Urinary bladder (tissue), 4 donors: ENCODE measurements around the gene UBE2F. TPM values are rescaled to one million over a fixed set of nuclear protein-coding genes. Genes with fewer than 3 reads are reported as not detected.

Experiments used
- DNase-seq: peaks from one replicate; pipeline ENCODE4 v3.0.0-alpha.2; 2015; ENCODE audit errors: extremely low spot score
- H3K27ac ChIP-seq: one replicate; pipeline ENCODE4 v1.5.1; 2013; ENCODE audit warnings: low read depth, mild to moderate bottlenecking, moderate library complexity
- H3K36me3 ChIP-seq: one replicate; pipeline ENCODE4 v1.6.1; 2013; ENCODE audit warnings: mild to moderate bottlenecking, moderate library complexity; ENCODE audit not compliant: insufficient read depth
- H3K4me1 ChIP-seq: one replicate; pipeline ENCODE4 v1.6.1; 2013; ENCODE audit warnings: mild to moderate bottlenecking, moderate library complexity; ENCODE audit not compliant: insufficient read depth
- H3K4me3 ChIP-seq: one replicate; pipeline ENCODE4 v1.5.1; 2013; ENCODE audit warnings: low read depth, low read length
- WGBS: extraction: QIAGEN DNeasy Blood & Tissue Kit; methylation state at CpG from one replicate; pipeline ENCODE4 v1.1.7; 2013; 5-methylcytosine and 5-hydroxymethylcytosine counted together
- polyA plus RNA-seq: library from polyadenylated mRNA; stranded (reverse); fragments of 200-250 nt; gene quantifications from one replicate; pipeline ENCODE4 v1.2.3, GENCODE V29; 2013
- small RNA-seq: library from RNA; depleted of rRNA; stranded (forward); fragments of <200 nt; gene quantifications from one replicate; pipeline ENCODE3, GENCODE V24; 2014
- total RNA-seq: library from RNA; depleted of rRNA; stranded (reverse); fragments of >200 nt; gene quantifications from one replicate; pipeline ENCODE4 v1.2.3, GENCODE V29; 2014
- donor health status: healthy with polysubstance abuse.
- donor health status: healthy.

Gene UBE2F
- total and polyA plus RNA-seq, 2 donors = 25.9 to 38.3 TPM

DNA sequence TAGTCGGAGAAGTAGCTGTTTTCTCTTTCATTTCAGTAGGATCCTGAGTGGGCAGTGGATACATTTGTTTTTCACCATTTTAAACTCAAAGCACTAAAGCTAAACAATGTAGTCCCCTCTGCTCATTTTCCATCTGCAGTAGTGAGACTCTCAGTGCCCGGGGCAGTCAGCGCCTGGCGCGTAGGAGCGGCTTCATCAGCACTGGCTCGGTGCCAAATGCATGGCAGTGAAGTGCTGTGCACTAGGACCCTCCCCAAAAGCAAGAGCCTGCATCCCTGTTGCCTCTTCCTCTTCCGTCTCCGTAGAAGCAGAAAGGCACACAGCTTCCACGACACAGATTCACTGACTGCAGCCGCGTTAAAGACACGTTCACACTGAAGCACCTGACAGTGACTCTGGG lies 114.3 kb downstream of the UBE2F start:
- Histone ChIP-seq H3K27ac (no peak overlapping the region), H3K36me3 (no peaks in the 10 kb centered on the region), H3K4me3 (no peak overlapping the region), H3K4me1 (no peaks in the 10 kb centered on the region)
- WGBS = 93% methylated on average over 13 of the region's 13 CpGs
- no peak for DNase-seq

DNA sequence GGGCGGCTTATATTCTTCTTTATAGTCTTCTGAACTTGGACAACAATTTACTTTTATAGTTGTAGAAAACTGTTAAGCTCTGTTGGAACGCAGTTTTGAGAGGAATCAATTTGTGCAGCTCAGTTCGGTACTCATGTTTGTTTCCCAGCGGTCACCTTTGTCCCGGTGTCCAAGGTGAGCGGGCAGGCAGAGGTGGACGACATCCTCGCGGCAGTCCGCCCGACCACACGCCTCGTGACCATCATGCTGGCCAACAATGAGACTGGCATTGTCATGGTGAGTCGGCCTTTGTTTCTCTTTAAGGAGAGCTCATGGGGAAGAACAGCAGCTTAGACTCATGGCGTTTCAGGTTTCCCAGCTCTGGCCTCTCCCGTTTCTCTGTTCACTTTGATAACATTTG lies 114.7 kb downstream of the UBE2F start:
- H3K27ac ChIP-seq = no peak overlapping the region
- 96% methylated on average over 16 of the region's 16 CpGs for WGBS
- no peak overlapping the region for H3K4me3 ChIP-seq
- no peaks in the 10 kb centered on the region for H3K4me1 ChIP-seq
- no peak for DNase-seq
- H3K36me3 ChIP-seq = no peaks in the 10 kb centered on the region

DNA sequence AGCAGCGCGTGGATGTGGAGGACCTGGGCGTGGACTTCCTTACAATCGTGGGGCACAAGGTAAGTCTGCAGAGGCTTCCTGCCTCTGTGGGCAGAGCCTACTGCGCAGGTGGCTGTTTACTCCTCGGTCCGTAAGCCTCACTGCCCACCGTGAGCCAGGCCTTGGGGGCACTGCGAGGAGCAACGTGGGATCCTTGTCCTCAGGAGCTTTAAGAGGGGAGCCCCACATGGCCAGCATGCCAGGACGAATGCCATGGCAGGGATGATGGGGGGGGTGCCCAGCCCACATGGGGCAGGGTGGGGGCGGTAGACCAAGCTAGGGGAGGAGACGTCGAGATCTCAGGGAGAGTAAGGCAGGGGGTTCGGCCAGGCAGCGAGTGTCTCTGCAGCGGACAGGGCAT lies 115.3 kb downstream of the UBE2F start:
- 92% methylated on average over 17 of the region's 17 CpGs for WGBS
- Histone ChIP-seq H3K4me3 (no peak overlapping the region), H3K36me3 (no peaks in the 10 kb centered on the region), H3K27ac (no peak overlapping the region), H3K4me1 (no peaks in the 10 kb centered on the region)
- no peak for DNase-seq

GRCh38 chr2:238082827-238083226 lies 116.0 kb downstream of the UBE2F start:
- Histone ChIP-seq H3K4me1 (no peaks in the 10 kb centered on the region), H3K36me3 (no peaks in the 10 kb centered on the region), H3K27ac (no peak overlapping the region), H3K4me3 (no peak overlapping the region)
- 94% methylated on average over 7 of the region's 7 CpGs for WGBS
- no peak for DNase-seq

- Histone ChIP-seq H3K36me3 (no peaks in the 10 kb centered on the region), H3K27ac (no peak overlapping the region), H3K4me3 (no peak overlapping the region), H3K4me1 (no peaks in the 10 kb centered on the region)
- DNase-seq = no peak
- 98% methylated on average over 5 of the region's 5 CpGs for WGBS
These were observed 117.1 kb downstream of the UBE2F start for GRCh38 chr2:238083919-238084318.

DNA sequence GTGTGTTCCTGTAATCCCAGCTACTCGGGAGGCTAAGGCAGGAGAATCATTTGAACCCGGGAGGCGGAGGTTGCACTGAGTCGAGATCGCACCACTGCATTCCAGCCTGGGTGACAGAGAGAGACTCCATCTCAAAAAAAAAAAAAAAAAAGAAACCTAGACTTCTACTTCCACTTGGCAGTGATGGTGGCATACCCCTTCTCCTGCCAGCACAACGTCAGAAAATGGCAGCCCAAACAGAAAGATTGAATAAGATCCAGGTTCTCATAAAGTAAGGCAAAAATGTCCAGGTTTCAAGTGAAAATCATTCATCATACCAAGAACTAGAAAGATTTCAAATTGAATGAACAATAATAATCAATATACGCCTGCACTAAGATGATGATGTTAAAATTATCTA lies 117.9 kb downstream of the UBE2F start:
- H3K4me1 ChIP-seq = no peaks in the 10 kb centered on the region
- no peaks in the 10 kb centered on the region for H3K36me3 ChIP-seq
- 93% methylated on average over 7 of the region's 7 CpGs for WGBS
- no peak overlapping the region for H3K4me3 ChIP-seq
- no peak overlapping the region for H3K27ac ChIP-seq
- DNase-seq = no peak

- H3K4me1 ChIP-seq = no peaks in the 10 kb centered on the region
- no peaks in the 10 kb centered on the region for H3K36me3 ChIP-seq
- WGBS = 99% methylated on average over 3 of the region's 3 CpGs
- DNase-seq = no peak
- no peak overlapping the region for H3K4me3 ChIP-seq
- H3K27ac ChIP-seq = no peak overlapping the region
These were observed 119.1 kb downstream of the UBE2F start for GRCh38 chr2:238085899-238086298.

DNA sequence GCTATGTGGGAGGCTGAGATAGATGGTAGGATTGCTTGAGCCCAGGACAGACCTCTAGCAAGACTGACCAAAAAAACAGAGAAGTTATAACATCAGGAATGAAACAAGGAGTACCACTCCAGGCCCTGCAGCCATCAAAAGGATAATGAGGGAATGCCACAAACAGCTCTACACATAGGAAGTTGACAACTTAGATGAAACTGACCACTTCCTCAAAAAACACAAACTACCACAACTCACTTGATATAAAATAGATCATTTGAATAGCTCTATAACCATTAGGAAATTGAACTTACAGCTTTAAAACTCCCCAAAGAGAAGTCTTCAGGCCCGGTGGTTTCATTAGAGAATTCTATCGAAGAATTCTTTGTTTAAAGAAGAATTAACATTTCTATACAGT lies 120.4 kb downstream of the UBE2F start:
- Histone ChIP-seq H3K36me3 (no peaks in the 10 kb centered on the region), H3K27ac (no peak overlapping the region), H3K4me1 (no peaks in the 10 kb centered on the region), H3K4me3 (no peak overlapping the region)
- DNase-seq = no peak
- WGBS = 79% methylated on average over 2 of the region's 2 CpGs

DNA sequence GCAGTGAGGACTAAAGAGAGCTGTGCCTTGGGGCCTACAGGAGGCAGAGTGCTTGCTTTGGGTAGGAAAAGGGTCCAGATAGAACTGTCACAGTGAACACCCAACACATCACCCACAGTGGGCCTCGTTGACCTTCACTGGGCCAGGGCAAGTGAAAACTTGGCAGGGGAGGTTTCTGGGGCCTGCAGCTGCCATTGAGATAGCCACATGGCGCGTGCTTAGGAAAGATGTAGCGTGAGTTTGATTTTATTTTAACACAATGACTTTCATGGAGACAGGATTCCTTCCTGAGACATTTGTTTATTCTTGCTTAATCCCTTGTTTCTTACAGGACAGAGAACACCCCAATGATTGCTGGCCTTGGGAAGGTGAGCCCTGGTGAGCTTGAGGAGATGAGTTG lies 124.1 kb downstream of the UBE2F start:
- DNase-seq = no peak
- Histone ChIP-seq H3K36me3 (no peaks in the 10 kb centered on the region), H3K4me3 (no peak overlapping the region), H3K4me1 (no peaks in the 10 kb centered on the region), H3K27ac (no peak overlapping the region)
- 74% methylated on average over 4 of the region's 4 CpGs for WGBS

DNA sequence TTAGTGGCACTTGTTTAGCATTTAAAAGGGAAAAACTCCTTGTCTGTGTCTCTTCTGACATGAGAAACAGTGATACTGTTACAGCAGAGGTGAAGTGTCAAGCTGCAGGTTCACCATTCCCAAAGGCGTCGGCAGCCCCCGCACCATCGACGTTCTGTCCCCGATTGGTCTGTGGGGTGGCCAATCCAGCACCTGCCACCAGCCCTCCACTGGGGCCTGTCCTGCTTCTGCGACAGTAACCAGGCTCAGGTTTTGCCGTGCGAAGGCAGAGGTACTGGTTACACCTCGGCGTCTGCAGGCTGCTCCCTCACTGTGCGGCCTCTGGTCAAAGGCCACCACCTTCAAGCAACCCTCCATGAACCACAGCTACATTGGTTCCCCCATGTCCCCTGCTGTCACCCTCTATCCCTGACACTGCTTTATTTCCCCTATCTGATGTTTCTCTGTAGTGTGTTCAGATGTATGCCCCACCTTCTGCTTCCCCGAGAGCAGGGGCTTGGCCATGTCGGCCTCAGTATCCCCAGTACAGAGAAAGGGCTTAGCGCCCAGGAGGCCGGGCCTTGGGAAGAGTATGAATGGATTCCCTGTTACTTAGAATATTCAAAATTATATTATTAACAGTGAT lies 124.7 kb downstream of the UBE2F start:
- no peak overlapping the region for H3K4me3 ChIP-seq
- no peaks in the 10 kb centered on the region for H3K4me1 ChIP-seq
- WGBS = 92% methylated on average over 16 of the region's 16 CpGs
- no peaks in the 10 kb centered on the region for H3K36me3 ChIP-seq
- H3K27ac ChIP-seq = no peak overlapping the region
- DNase-seq = no peak

Small RNA genes within 50 kb of the gene (small RNA-seq; reads per million reads assigned to genes)
- not detected for gene RNU6-1333P

Other genes with a start within 250 kb of the UBE2F start
- 2.4 TPM for gene RBM44, start 168.2 kb upstream of the UBE2F start, total RNA-seq
- gene RBM44, start 168.2 kb upstream of the UBE2F start, polyA plus RNA-seq = 0.34 TPM
- 13.2 TPM for gene RAMP1, start 107.4 kb upstream of the UBE2F start, total RNA-seq
- gene RAMP1, start 107.4 kb upstream of the UBE2F start, polyA plus RNA-seq = 185 TPM
- 15.1 TPM for gene SCLY, start 94.0 kb downstream of the UBE2F start, total RNA-seq
- 13.6 TPM for gene SCLY, start 94.0 kb downstream of the UBE2F start, polyA plus RNA-seq
- gene ESPNL, start 133.3 kb downstream of the UBE2F start, total RNA-seq = 3.5 TPM
- gene ESPNL, start 133.3 kb downstream of the UBE2F start, polyA plus RNA-seq = 0.23 TPM
- 1.8 TPM for gene KLHL30, start 171.7 kb downstream of the UBE2F start, total RNA-seq
- 0.95 TPM for gene KLHL30, start 171.7 kb downstream of the UBE2F start, polyA plus RNA-seq
- 0.79 TPM for gene ERFE, start 192.0 kb downstream of the UBE2F start, total RNA-seq
- 0.53 TPM for gene ERFE, start 192.0 kb downstream of the UBE2F start, polyA plus RNA-seq
- 32.0 TPM for gene ILKAP, start 236.7 kb downstream of the UBE2F start, total RNA-seq
- gene ILKAP, start 236.7 kb downstream of the UBE2F start, polyA plus RNA-seq = 41.6 TPM